Body of pancreas (tissue), 4 donors: ENCODE measurements around the gene ATRN. TPM values are rescaled to one million over a fixed set of nuclear protein-coding genes. Genes with fewer than 3 reads are reported as not detected.

Experiments used
- ATAC-seq: fragments of 150-250 bp; one replicate; pipeline ENCODE4 v1.9.1; 2016
- DNase-seq, 4 donors: peaks; one replicate each; pipeline ENCODE4 v3.0.0-alpha.2; 2019
- H3K27ac ChIP-seq, 4 donors: fragments of 200-600 bp; sonication (generic); 1 replicate in 3 of 4; 2 replicates in 1 of 4; pipeline versions ENCODE4 v1.5.1 to v1.6.1; 2016 to 2019; ENCODE audit warnings: mild to moderate bottlenecking in 1 of 4, mixed read lengths in 1 of 4, moderate library complexity in 1 of 4
- H3K27me3 ChIP-seq, 2 donors: fragments of 200-600 bp; sonication (generic); one replicate each; pipeline ENCODE4 v1.6.0; 2016; ENCODE audit warnings: mild to moderate bottlenecking in 1 of 2
- H3K36me3 ChIP-seq, 2 donors: fragments of 200-600 bp; sonication (generic); replicated peaks in 1 of 2; 2 replicates each; pipeline ENCODE4 v1.5.1; 2016; ENCODE audit warnings: low read depth in 2 of 2; ENCODE audit not compliant: insufficient read depth in 1 of 2
- H3K4me1 ChIP-seq: fragments of 200-600 bp; sonication (generic); one replicate; pipeline ENCODE4 v1.6.0; 2016
- H3K4me3 ChIP-seq, 2 donors: fragments of 200-600 bp; sonication (generic); 1 replicate in 1 of 2; 2 replicates in 1 of 2; pipeline ENCODE4 v1.5.1; 2016 to 2019
- H3K9me3 ChIP-seq, 3 donors: fragments of 200-600 bp; sonication (generic); 1 replicate in 2 of 3; 2 replicates in 1 of 3; pipeline ENCODE4 v1.5.1; 2016
- CTCF ChIP-seq, 7 experiments: fragments of 450-650 bp in 4 of 7; fragments of 200-600 bp in 3 of 7; sonication (generic) in 3 of 7; IDR thresholded peaks; one replicate each; pipeline ENCODE4 v1.5.1; 2016 to 2019; ENCODE audit warnings: antibody characterized with exemption in 7 of 7
- POLR2A ChIP-seq, 3 donors: fragments of 450-650 bp; IDR thresholded peaks; one replicate each; pipeline ENCODE4 v1.6.1; 2016; ENCODE audit warnings: antibody characterized with exemption in 3 of 3, mild to moderate bottlenecking in 2 of 3
- whole genome bisulfite sequencing, 2 donors: methylation state at CpG; one replicate each; pipeline ENCODE4 v1.1.5; 2017; 5-methylcytosine and 5-hydroxymethylcytosine counted together
- intact Hi-C: fragments of 100-400 bp; cut with DNase I; formaldehyde crosslinking; loops from one replicate; pipeline ENCODE4 v1.15.1; 2023
- total RNA-seq, 2 donors: library from RNA; depleted of rRNA; stranded (reverse); fragments of >200 nt; gene quantifications; one replicate each; pipeline ENCODE4 v1.1.0, GENCODE V29; 2016

Gene ATRN
- total RNA-seq, 2 donors from 2014 or later = 17.6 to 18.8 TPM

DNA sequence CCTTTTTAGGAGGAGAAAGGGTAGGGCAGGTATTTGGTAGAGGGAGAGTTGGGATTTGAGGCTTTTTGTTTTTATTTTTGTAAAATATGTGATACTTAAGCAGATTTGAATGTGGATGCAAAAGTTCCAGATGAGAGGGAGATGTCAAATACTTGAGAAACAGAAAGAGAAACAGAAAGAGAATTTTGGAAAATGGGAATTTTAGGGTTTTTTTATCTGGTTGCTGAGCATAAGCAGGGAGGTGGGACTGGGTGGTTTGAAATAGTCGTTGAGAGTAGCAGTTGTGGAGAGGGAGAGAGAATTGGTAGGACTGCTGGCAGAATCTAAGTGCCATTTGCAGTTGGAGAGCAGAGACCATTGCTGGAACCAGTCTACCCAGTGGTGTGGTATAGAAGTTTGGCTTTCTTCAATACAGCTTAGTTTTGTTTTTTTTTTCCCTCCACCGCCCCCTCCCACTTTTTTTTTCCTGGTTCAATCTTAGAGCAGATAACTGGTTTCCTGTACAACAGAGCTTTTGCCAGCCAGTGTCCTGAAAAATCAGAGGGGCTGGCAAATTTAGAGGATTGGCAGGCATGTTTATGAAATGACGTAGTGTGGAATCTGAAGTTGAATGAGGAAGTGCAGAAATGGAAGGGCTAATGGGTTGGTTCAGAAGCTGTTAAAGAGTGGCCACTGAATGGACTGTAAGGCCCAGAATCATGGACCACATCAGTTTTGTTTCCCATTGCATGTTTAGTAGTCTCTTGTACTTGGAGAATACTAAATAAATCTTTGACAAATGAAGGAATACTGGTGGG, 68.7 kb downstream of the ATRN start:
- intact Hi-C loops = no loop called here
- DNase-seq (no peak), ATAC-seq (no peak)
- H3K4me3 ChIP-seq = no peak overlapping the region
- no peaks in the 10 kb centered on the region for H3K9me3 ChIP-seq
- H3K27me3 ChIP-seq = no peaks in the 10 kb centered on the region
- peaks cover 39% of the 10 kb centered on the region for H3K4me1 ChIP-seq
- no peak for TF ChIP-seq POLR2A (IDR thresholded peaks at IDR 0.05)
- no peak for TF ChIP-seq CTCF (IDR thresholded peaks at IDR 0.05)
- WGBS, 2 donors = 56 to 62% methylated on average over 3 of the region's 3 CpGs
- peak overlapping the region in 2 of 4 donors; percentile 9 to 41 for H3K27ac ChIP-seq
- no peaks in the 10 kb centered on the region for H3K36me3 ChIP-seq

DNA sequence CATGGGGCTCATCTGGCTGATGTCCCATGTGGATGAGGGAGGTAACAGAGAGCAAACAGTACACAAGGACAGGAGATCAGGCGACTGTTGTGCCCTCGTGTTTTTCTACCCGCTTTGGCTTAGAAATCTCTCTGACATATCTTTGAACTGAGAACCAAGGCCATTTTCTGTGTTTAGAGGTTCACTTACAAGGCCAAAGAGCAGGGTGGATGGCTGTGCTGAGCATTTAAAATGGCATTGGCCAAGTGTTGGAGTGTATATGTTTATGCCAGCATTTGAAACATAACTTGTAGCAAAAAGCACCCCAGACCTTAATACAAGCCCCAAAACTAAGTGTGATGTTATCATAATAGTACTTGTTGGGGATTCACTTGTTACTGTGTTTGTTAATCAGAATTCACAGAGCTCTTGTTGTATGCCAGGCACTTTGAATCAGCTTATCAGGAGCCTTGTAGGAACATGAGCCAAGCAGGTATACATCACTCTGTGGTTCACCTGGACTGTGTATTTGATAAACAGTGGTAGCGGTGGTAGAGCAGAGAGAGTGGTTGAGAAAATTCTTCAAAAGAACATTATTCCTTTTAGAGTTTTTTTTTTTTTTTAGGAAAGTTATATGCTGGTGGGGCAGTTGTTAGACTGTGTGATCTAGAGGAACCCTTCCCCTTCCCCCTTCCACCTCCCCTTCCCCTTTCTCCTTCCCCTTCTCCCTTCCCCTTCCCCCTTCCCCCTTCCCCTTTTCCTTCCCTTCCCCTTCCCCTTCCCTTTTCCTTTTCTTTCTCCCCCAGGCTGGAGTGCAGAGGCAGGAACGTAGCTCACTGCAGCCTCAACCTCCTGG, 71.3 kb downstream of the ATRN start:
- H3K4me1 ChIP-seq = peaks cover 44% of the 10 kb centered on the region
- H3K4me3 ChIP-seq = no peak overlapping the region
- ATAC-seq = peak; percentile 73
- peak overlapping the region; percentile 37 to 76 (median 57) for H3K27ac ChIP-seq
- H3K9me3 ChIP-seq = no peaks in the 10 kb centered on the region
- H3K36me3 ChIP-seq = no peaks in the 10 kb centered on the region
- TF ChIP-seq POLR2A (IDR thresholded peaks at IDR 0.05) (no peak), CTCF (IDR thresholded peaks at IDR 0.05) (no peak)
- WGBS, 2 donors = 24% methylated on average over 5 of the region's 5 CpGs
- intact Hi-C loops = no loop called here
- DNase-seq = peak in 3 of 4 donors; percentile 21 to 56 (median 30)
- no peaks in the 10 kb centered on the region for H3K27me3 ChIP-seq

GRCh38 chr20:3543901-3544507, 73.2 kb downstream of the ATRN start:
- Histone ChIP-seq H3K36me3 (no peaks in the 10 kb centered on the region), H3K27ac (no peak overlapping the region), H3K27me3 (no peaks in the 10 kb centered on the region), H3K4me3 (no peak overlapping the region), H3K9me3 (no peaks in the 10 kb centered on the region), H3K4me1 (peaks cover 60% of the 10 kb centered on the region)
- 88 to 89% methylated on average over 6 of the region's 6 CpGs for WGBS, 2 donors
- intact Hi-C loops = no loop called here
- ATAC-seq (no peak), DNase-seq (no peak)
- TF ChIP-seq POLR2A (IDR thresholded peaks at IDR 0.05) (no peak), CTCF (IDR thresholded peaks at IDR 0.05) (no peak)

GRCh38 chr20:3545401-3545925, 74.6 kb downstream of the ATRN start:
- DNase-seq (no peak), ATAC-seq (no peak)
- TF ChIP-seq POLR2A (IDR thresholded peaks at IDR 0.05) (no peak), CTCF (IDR thresholded peaks at IDR 0.05) (no peak)
- Histone ChIP-seq H3K27ac (no peak overlapping the region), H3K36me3 (no peaks in the 10 kb centered on the region), H3K27me3 (no peaks in the 10 kb centered on the region), H3K9me3 (no peaks in the 10 kb centered on the region), H3K4me1 (peaks cover 55% of the 10 kb centered on the region), H3K4me3 (no peak overlapping the region)
- WGBS, 2 donors = 80 to 88% methylated on average over 1 of the region's 1 CpG
- intact Hi-C loops = no loop called here
